Gastroesophageal sphincter (tissue), 4 donors: ENCODE results near the gene BDKRB1. TPM values are rescaled to one million over a fixed set of nuclear protein-coding genes. Genes with fewer than 3 reads are reported as not detected.

Source experiments
- ATAC-seq: fragments of 150-250 bp; one replicate; pipeline ENCODE4 v1.9.1; 2016; ENCODE audit warnings: mild to moderate bottlenecking, moderate library complexity
- H3K27ac ChIP-seq, 4 donors: fragments of 200-600 bp; sonication (generic) in 3 of 4; 1 replicate in 3 of 4; 2 replicates in 1 of 4; pipeline ENCODE4 v1.5.1; 2016 to 2019
- H3K27me3 ChIP-seq: fragments of 200-600 bp; sonication (generic); one replicate; pipeline ENCODE4 v1.5.1; 2019
- H3K36me3 ChIP-seq, 2 donors: fragments of 200-600 bp; sonication (generic); one replicate each; pipeline ENCODE4 v1.5.1; 2019; ENCODE audit warnings: control low read depth in 1 of 2
- H3K4me1 ChIP-seq, 3 donors: fragments of 200-600 bp; sonication (generic); 1 replicate in 2 of 3; 2 replicates in 1 of 3; pipeline ENCODE4 v1.5.1; 2016 to 2019; ENCODE audit warnings: control low read depth in 2 of 3
- H3K4me3 ChIP-seq, 2 donors: fragments of 200-600 bp; sonication (generic); one replicate each; pipeline ENCODE4 v1.5.1; 2019; ENCODE audit warnings: mild to moderate bottlenecking in 1 of 2, moderate library complexity in 1 of 2
- H3K9me3 ChIP-seq, 3 donors: fragments of 200-600 bp; sonication (generic); one replicate each; pipeline ENCODE4 v1.5.1; 2017 to 2019; ENCODE audit warnings: control low read depth in 2 of 3
- EP300 ChIP-seq: sonication (generic); formaldehyde crosslinking; IDR thresholded peaks from one replicate; pipeline ENCODE4 v1.6.1; 2017; ENCODE audit warnings: antibody characterized with exemption, mild to moderate bottlenecking
- POLR2A ChIP-seq, 2 donors: fragments of 450-650 bp; IDR thresholded peaks; one replicate each; pipeline ENCODE4 v1.6.1; 2017; ENCODE audit warnings: antibody characterized with exemption in 2 of 2, mild to moderate bottlenecking in 2 of 2, moderate library complexity in 1 of 2
- POLR2AphosphoS5 ChIP-seq: sonication (generic); formaldehyde crosslinking; IDR thresholded peaks from one replicate; pipeline ENCODE4 v1.6.1; 2017; ENCODE audit warnings: antibody characterized with exemption
- WGBS, 2 donors: methylation state at CpG; one replicate each; pipeline ENCODE4 v1.1.5; 2018; ENCODE audit warnings: low coverage in 1 of 2; 5-methylcytosine and 5-hydroxymethylcytosine counted together
- total RNA-seq, 4 donors: library from RNA; depleted of rRNA; stranded (reverse); fragments of >200 nt; gene quantifications; one replicate each; pipeline ENCODE4 v1.1.0, GENCODE V29; 2016
- TF ChIP-seq, protein P1 (sequence below), 4 experiments: fragments of 200-600 bp in 2 of 4; fragments of 450-650 bp in 2 of 4; sonication (generic) in 1 of 4; IDR thresholded peaks; one replicate each; pipeline ENCODE4 v1.5.1; 2017 to 2019; ENCODE audit warnings: antibody characterized with exemption in 4 of 4, mild to moderate bottlenecking in 2 of 4, moderate library complexity in 2 of 4

BDKRB1 gene
- total RNA-seq, 4 donors from 2014 or later, result 0.50 to 7.9 (median 1.2) TPM; not detected in 1

DNA sequence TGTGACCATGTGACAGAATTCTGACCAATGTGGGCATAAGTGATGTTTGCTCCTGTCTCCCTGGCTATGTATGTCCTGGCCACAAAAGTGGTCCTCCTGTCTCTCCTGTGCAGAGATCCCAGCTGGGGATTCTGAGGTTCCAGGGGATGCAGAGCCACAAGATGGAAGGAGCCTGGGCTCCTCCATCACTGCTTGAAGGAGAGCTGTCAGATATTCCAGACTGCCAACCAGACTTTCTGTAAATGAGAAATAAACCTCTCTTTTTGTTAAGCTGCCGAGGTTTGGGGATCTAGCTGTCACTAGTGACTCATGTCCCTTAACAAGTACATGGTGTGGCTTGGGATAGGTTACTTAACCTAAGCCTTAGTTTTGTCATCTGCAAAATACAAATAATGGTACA is 21.9 kb downstream of the BDKRB1 start:
- peaks cover 0 to 18% (median 9%) of the 10 kb centered on the region in 3 donors for H3K4me1 ChIP-seq
- 88 to 100% methylated on average over 1 of the region's 1 CpG for WGBS, 2 donors
- H3K9me3 ChIP-seq, result peaks cover 0 to 19% (median 0%) of the 10 kb centered on the region in 3 donors
- no peak overlapping the region for H3K4me3 ChIP-seq
- no peak overlapping the region for H3K27ac ChIP-seq
- no peaks in the 10 kb centered on the region for H3K27me3 ChIP-seq
- no peak for ATAC-seq
- peaks cover 0 to 19% of the 10 kb centered on the region in 2 donors for H3K36me3 ChIP-seq
- TF ChIP-seq POLR2AphosphoS5 (no peak), EP300 (no peak), POLR2A (IDR thresholded peaks at IDR 0.05) (no peak)
- TF ChIP-seq, protein P1, sequence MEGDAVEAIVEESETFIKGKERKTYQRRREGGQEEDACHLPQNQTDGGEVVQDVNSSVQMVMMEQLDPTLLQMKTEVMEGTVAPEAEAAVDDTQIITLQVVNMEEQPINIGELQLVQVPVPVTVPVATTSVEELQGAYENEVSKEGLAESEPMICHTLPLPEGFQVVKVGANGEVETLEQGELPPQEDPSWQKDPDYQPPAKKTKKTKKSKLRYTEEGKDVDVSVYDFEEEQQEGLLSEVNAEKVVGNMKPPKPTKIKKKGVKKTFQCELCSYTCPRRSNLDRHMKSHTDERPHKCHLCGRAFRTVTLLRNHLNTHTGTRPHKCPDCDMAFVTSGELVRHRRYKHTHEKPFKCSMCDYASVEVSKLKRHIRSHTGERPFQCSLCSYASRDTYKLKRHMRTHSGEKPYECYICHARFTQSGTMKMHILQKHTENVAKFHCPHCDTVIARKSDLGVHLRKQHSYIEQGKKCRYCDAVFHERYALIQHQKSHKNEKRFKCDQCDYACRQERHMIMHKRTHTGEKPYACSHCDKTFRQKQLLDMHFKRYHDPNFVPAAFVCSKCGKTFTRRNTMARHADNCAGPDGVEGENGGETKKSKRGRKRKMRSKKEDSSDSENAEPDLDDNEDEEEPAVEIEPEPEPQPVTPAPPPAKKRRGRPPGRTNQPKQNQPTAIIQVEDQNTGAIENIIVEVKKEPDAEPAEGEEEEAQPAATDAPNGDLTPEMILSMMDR (IDR thresholded peaks at IDR 0.05), result no peak

DNA sequence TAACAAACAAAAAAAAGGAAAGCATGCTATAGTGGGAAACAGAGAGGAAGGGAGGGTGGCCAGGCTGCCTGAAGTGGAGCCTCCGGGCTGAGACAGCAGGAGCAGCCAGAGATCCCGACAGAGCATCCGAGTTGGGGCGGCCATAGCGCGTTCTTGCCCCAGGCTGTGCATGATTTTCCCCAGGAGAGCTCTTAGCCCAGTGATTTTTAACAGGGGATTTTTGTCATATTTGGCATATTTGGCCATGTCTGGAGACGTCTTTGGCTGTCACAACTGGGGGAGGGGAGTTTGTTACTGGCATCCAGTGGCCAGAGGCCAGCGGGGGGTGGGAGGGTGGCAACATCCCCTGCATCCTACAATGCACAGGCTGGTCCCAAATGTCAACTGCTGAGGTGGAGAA is 23.6 kb downstream of the BDKRB1 start:
- H3K4me1 ChIP-seq, result peaks cover 0 to 17% (median 9%) of the 10 kb centered on the region in 3 donors
- TF ChIP-seq, protein P1 (IDR thresholded peaks at IDR 0.05), result no peak
- no peak for TF ChIP-seq POLR2A (IDR thresholded peaks at IDR 0.05)
- TF ChIP-seq EP300, result no peak
- no peak for TF ChIP-seq POLR2AphosphoS5
- no peaks in the 10 kb centered on the region for H3K27me3 ChIP-seq
- no peak for ATAC-seq
- 81 to 88% methylated on average over 6 of the region's 8 CpGs for WGBS, 2 donors
- peaks cover 0 to 35% of the 10 kb centered on the region in 2 donors for H3K36me3 ChIP-seq
- H3K4me3 ChIP-seq, result no peak overlapping the region
- H3K27ac ChIP-seq, result no peak overlapping the region
- peaks cover 0 to 19% (median 0%) of the 10 kb centered on the region in 3 donors for H3K9me3 ChIP-seq

DNA sequence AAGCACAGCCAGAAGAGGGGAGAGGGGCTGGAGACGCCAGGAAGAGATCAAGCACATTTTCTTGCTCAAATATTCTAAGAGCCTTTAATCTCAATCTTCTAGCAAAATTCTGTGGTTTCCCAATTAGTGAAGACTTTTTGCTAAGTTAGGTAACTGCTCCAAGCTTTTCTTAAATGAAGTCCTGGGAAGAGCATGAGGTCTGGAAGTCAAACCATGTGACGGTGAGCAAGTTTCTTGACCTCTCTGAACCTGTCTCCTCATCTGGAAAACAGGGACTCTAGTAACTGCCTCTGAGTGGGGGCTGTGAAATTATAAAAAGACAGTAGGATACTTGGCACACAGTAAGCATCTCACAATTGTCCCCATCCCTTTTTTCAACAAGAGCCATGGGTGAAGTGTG is 24.1 kb downstream of the BDKRB1 start:
- Histone ChIP-seq H3K36me3 (peaks cover 0 to 41% of the 10 kb centered on the region in 2 donors), H3K4me1 (peaks cover 0 to 17% (median 4%) of the 10 kb centered on the region in 3 donors), H3K27me3 (no peaks in the 10 kb centered on the region), H3K4me3 (no peak overlapping the region), H3K9me3 (peaks cover 0 to 19% (median 0%) of the 10 kb centered on the region in 3 donors), H3K27ac (no peak overlapping the region)
- TF ChIP-seq POLR2AphosphoS5 (no peak), EP300 (no peak), POLR2A (IDR thresholded peaks at IDR 0.05) (no peak)
- TF ChIP-seq, protein P1 (IDR thresholded peaks at IDR 0.05), result no peak
- no peak for ATAC-seq
- 89 to 100% methylated on average over 1 to 2 of the region's 2 CpGs for WGBS, 2 donors

DNA sequence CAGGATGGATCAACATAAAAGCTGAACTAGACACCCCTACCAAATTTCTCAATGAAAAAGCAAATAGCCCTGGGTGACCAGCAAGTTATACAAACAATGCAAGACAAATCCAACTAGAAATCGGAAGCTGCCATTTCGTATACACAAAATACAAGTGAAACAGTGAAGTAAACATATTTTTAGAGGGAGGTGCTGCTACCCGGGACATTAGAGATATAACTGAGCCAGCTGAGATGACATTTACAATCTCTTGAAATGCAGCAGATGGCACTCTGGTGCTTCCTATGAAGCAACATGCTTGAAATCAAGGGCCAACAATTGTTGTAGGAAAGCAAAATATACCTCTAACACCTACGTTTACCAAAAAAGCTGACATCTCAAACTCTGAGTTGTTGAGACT is 25.5 kb downstream of the BDKRB1 start:
- TF ChIP-seq POLR2AphosphoS5, result no peak
- TF ChIP-seq EP300, result no peak
- TF ChIP-seq, protein P1 (IDR thresholded peaks at IDR 0.05), result no peak
- no peak for TF ChIP-seq POLR2A (IDR thresholded peaks at IDR 0.05)
- Histone ChIP-seq H3K4me1 (peaks cover 0 to 11% (median 0%) of the 10 kb centered on the region in 3 donors), H3K9me3 (peaks cover 0 to 19% (median 0%) of the 10 kb centered on the region in 3 donors), H3K4me3 (no peak overlapping the region), H3K27ac (no peak overlapping the region), H3K27me3 (no peaks in the 10 kb centered on the region), H3K36me3 (peaks cover 0 to 50% of the 10 kb centered on the region in 2 donors)
- ATAC-seq, result no peak
- 36 to 41% methylated on average over 4 of the region's 4 CpGs for WGBS, 2 donors

DNA sequence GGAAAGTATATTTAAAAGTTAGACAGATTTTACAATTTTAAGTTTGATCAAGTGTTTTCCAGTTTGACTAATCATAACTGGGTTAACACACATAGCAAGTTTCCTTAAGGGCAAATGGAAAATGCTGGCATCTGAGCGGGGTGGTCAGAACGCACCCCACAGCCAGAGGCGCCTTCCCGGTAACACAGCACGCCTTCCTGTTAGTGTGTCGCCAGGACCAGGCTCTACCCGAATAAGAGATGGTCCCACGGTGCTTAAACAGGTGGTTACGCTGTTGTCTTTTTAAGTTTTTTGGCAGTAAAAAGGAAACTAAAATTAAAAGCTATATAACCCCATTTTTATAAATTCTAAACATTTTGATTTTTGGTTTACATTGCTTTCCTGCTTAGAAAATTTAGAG is 28.0 kb downstream of the BDKRB1 start:
- Histone ChIP-seq H3K27ac (no peak overlapping the region), H3K27me3 (no peaks in the 10 kb centered on the region), H3K4me1 (peaks cover 0 to 11% (median 0%) of the 10 kb centered on the region in 3 donors), H3K9me3 (peaks cover 0 to 1% (median 0%) of the 10 kb centered on the region in 3 donors), H3K36me3 (peaks cover 0 to 57% of the 10 kb centered on the region in 2 donors), H3K4me3 (no peak overlapping the region)
- 94 to 100% methylated on average over 3 to 9 of the region's 9 CpGs for WGBS, 2 donors
- ATAC-seq, result no peak
- no peak for TF ChIP-seq POLR2AphosphoS5
- TF ChIP-seq POLR2A (IDR thresholded peaks at IDR 0.05), result no peak
- TF ChIP-seq EP300, result no peak
